Esophagus squamous epithelium (tissue), 4 donors: ENCODE data around the gene C3orf70.

ENCODE experiments used
- POLR2A ChIP-seq, 4 donors: fragments of 450-650 bp; IDR thresholded peaks; one replicate each; pipeline ENCODE4 v1.6.1; 2017; ENCODE audit warnings: antibody characterized with exemption in 4 of 4, mild to moderate bottlenecking in 4 of 4, moderate library complexity in 3 of 4
- TF ChIP-seq, protein P1 (sequence below), 6 experiments: fragments of 450-650 bp in 4 of 6; fragments of 200-600 bp in 2 of 6; sonication (generic) in 2 of 6; IDR thresholded peaks; one replicate each; pipeline ENCODE4 v1.5.1; 2016 to 2019; ENCODE audit warnings: antibody characterized with exemption in 6 of 6, mild to moderate bottlenecking in 4 of 6, moderate library complexity in 4 of 6

GRCh38 chr3:185030399-185030798 is 122.5 kb downstream of the C3orf70 start:
- TF ChIP-seq, protein P1, sequence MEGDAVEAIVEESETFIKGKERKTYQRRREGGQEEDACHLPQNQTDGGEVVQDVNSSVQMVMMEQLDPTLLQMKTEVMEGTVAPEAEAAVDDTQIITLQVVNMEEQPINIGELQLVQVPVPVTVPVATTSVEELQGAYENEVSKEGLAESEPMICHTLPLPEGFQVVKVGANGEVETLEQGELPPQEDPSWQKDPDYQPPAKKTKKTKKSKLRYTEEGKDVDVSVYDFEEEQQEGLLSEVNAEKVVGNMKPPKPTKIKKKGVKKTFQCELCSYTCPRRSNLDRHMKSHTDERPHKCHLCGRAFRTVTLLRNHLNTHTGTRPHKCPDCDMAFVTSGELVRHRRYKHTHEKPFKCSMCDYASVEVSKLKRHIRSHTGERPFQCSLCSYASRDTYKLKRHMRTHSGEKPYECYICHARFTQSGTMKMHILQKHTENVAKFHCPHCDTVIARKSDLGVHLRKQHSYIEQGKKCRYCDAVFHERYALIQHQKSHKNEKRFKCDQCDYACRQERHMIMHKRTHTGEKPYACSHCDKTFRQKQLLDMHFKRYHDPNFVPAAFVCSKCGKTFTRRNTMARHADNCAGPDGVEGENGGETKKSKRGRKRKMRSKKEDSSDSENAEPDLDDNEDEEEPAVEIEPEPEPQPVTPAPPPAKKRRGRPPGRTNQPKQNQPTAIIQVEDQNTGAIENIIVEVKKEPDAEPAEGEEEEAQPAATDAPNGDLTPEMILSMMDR (IDR thresholded peaks at IDR 0.05) = no peak
- no peak for TF ChIP-seq POLR2A (IDR thresholded peaks at IDR 0.05)
